ENCODE measurements around the gene KIAA0232. TPM values are rescaled to one million over a fixed set of nuclear protein-coding genes. Genes with fewer than 3 reads are reported as not detected.

Gene KIAA0232
- total and polyA plus RNA-seq, 2 of the 8 experiments (the other 6 are each of a cell fraction or from before 2014, with no cell fraction given), result 5.6 to 23.3 TPM

DNA sequence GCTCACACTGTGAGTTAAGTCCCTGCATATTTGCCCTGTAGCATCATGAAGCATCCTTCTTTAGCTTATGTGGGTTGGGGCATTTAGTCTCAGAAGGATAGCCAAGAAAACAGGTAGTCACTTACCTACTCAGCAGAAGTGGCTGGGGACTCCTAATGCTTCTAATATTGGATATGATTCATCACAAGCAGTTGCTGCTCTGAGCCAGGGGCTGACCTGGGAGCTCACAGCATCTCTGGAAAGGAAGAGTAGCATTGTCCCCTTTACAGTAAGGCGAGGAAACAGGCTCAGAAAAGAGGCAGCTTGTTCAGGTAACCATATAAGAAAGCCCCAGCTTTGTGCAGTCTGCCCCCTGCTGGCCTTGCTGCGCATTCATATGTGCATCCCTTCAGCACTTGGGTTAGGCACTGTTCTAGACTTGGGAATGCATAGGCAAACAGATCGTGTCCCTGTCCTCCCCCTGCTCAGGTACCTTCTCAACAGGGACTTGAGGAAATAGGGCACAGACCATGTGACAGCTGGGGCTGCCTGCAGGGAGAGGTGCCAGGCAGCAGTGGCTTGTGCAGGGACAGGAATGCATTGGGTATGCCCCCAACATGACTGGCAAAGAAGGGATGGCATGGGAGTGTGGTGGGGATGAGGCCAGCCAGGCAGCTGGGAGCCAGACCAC is 91.4 kb downstream of the KIAA0232 start:
- Histone ChIP-seq H3K23ac (ENCODE audit: insufficient read length) (no peak overlapping the region), H2BK120ac (replicated peaks; ENCODE audit: low read depth, low read length) (no peak overlapping the region), H2BK12ac (ENCODE audit: low read depth, low read length) (no peak overlapping the region), H3K14ac (ENCODE audit: insufficient read length) (no peak overlapping the region), H3K9ac (replicated peaks in 1 of 4; ENCODE audit: extremely low read depth in 1 of 4, low read depth in 3 of 4, low read length in 3 of 4) (no peak overlapping the region), H2BK15ac (ENCODE audit: low read length) (no peak overlapping the region), H3K9me3 (ENCODE audit: insufficient read depth in 2 of 2, low read depth in 1 of 2, low read length in 1 of 2) (no peaks in the 10 kb centered on the region), H4K20me1 (replicated peaks in 1 of 2; ENCODE audit: control insufficient read depth in 1 of 2, insufficient read depth in 2 of 2, low read length in 2 of 2) (peaks cover 9 to 10% of the 10 kb centered on the region in 2 experiments), H4K8ac (ENCODE audit: extremely low read depth, insufficient read depth, low read length) (no peak overlapping the region; the same call in 1 of the 2 replicates), H3K4me3 (ENCODE audit: extremely low read depth in 1 of 4, insufficient read depth in 2 of 4, low read depth in 3 of 4, low read length in 4 of 4) (no peak overlapping the region), H4K5ac (ENCODE audit: insufficient read length, low read depth, low read length) (no peak overlapping the region), H3K36me3 (ENCODE audit: control insufficient read depth in 2 of 4, insufficient read depth in 4 of 4, low read length in 3 of 4) (peaks cover 5 to 27% (median 20%) of the 10 kb centered on the region in 4 experiments; a peak in 5 of 8 replicates), H3K79me2 (ENCODE audit: control insufficient read depth in 1 of 2, insufficient read depth in 2 of 2, low read length in 2 of 2) (no peaks in the 10 kb centered on the region), H3K18ac (ENCODE audit: extremely low read depth, low read length) (no peak overlapping the region), H3K79me1 (ENCODE audit: low read depth, low read length) (no peaks in the 10 kb centered on the region; the same call in 1 of the 2 replicates), H3K27ac (ENCODE audit: low read depth, low read length) (no peak overlapping the region), H3K23me2 (ENCODE audit: low read depth, low read length) (no peaks in the 10 kb centered on the region), H2BK20ac (ENCODE audit: low read length) (no peak overlapping the region), H3K4me1 (replicated peaks in 1 of 4; ENCODE audit: control insufficient read depth in 3 of 4, insufficient read depth in 4 of 4, low read length in 3 of 4) (no peaks in the 10 kb centered on the region), H3K56ac (replicated peaks; ENCODE audit: insufficient read length, low read depth, low read length) (no peak overlapping the region), H2AK5ac (ENCODE audit: low read depth, low read length) (no peak overlapping the region), H3K4me2 (ENCODE audit: insufficient read depth in 1 of 2, low read depth in 2 of 2, low read length in 2 of 2) (no peak overlapping the region), H4K91ac (replicated peaks; ENCODE audit: insufficient read length, low read length) (no peak overlapping the region), H3K27me3 (replicated peaks in 1 of 4; ENCODE audit: control insufficient read depth in 3 of 4, extremely low read depth in 1 of 4, insufficient read depth in 3 of 4, low read length in 3 of 4) (no peaks in the 10 kb centered on the region), H2AFZ (ENCODE audit: low read length) (no peak overlapping the region), H2BK5ac (ENCODE audit: low read depth, low read length) (no peak overlapping the region), H3K4ac (replicated peaks; ENCODE audit: insufficient read length, low read depth, low read length) (no peak overlapping the region)
- WGBS, 2 experiments (ENCODE audit: extremely low coverage in 1 of 2, insufficient coverage in 1 of 2, insufficient read length in 1 of 2, insufficient replicate concordance in 2 of 2, low coverage in 1 of 2, low lambda C conversion rate in 2 of 2, missing lambda C conversion rate in 1 of 2), result 57% methylated on average over 3 of the region's 3 CpGs; no CpG with 5 or more reads in 1 of the 2 experiments
- ChIA-PET CTCF (ENCODE audit: partially characterized antibody) (interaction anchor here (0.6 to 10.2 kb wide), 55 partner anchors 8 to 241 kb away, joined by 3 to 182 read pairs (median 7); partner anchors contain the start of genes BLOC1S4 and MRFAP1L1), POLR2A (ENCODE audit: partially characterized antibody) (interaction anchor here (0.8 to 1.9 kb wide), 3 partner anchors 154 to 173 kb away, joined by 3 to 6 read pairs (median 5); partner anchors contain the start of gene BLOC1S4)
- DNase-seq (ENCODE audit: low read depth in 1 of 2, low spot score in 2 of 2) (peak in 1 of 2 experiments; percentile 82), FAIRE-seq (no peak)
- no peak for TF ChIP-seq ZNF274 (IDR thresholded peaks at IDR 0.05; ENCODE audit: borderline replicate concordance, extremely low read depth, low read length)
- no peak for TF ChIP-seq KDM5A (IDR thresholded peaks at IDR 0.05; ENCODE audit: low read length)
- no peak for TF ChIP-seq BCL11A (IDR thresholded peaks at IDR 0.05; ENCODE audit: low read depth in 2 of 2, low read length in 2 of 2)
- no peak for TF ChIP-seq TAF7 (optimal IDR thresholded peaks at IDR 0.05; ENCODE audit: borderline replicate concordance, low read depth, low read length)
- TF ChIP-seq RAD21 (IDR thresholded peaks at IDR 0.05 in 1 of 2, conservative IDR thresholded peaks at IDR 0.05 in 1 of 2; ENCODE audit: low read depth in 2 of 2, low read length in 2 of 2), result peak; percentile 81 to 86
- peak; percentile 76 to 93 (median 76) for TF ChIP-seq CTCF (IDR thresholded peaks at IDR 0.05; ENCODE audit: control extremely low read depth in 1 of 3, insufficient read depth in 1 of 3, low read depth in 1 of 3, low read length in 3 of 3)
- TF ChIP-seq, protein P1, sequence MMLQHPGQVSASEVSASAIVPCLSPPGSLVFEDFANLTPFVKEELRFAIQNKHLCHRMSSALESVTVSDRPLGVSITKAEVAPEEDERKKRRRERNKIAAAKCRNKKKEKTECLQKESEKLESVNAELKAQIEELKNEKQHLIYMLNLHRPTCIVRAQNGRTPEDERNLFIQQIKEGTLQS (IDR thresholded peaks at IDR 0.05; ENCODE audit: insufficient read depth, low read depth, low read length), result no peak
- no peak for TF ChIP-seq JUN (IDR thresholded peaks at IDR 0.05; ENCODE audit: low read depth, low read length)

All from H1 (cell line).